C4-2B (cell line): Measurements from ENCODE around the gene LENG1.

Experiments
- ZFX ChIP-seq: fragments of 450-650 bp; IDR thresholded peaks from 2 replicates; pipeline ENCODE4 v1.6.1; 2017
- TF ChIP-seq, protein P1 (sequence below): fragments of 450-650 bp; conservative IDR thresholded peaks from 2 replicates; pipeline ENCODE4 v1.5.1; 2017; ENCODE audit warnings: mild to moderate bottlenecking

DNA sequence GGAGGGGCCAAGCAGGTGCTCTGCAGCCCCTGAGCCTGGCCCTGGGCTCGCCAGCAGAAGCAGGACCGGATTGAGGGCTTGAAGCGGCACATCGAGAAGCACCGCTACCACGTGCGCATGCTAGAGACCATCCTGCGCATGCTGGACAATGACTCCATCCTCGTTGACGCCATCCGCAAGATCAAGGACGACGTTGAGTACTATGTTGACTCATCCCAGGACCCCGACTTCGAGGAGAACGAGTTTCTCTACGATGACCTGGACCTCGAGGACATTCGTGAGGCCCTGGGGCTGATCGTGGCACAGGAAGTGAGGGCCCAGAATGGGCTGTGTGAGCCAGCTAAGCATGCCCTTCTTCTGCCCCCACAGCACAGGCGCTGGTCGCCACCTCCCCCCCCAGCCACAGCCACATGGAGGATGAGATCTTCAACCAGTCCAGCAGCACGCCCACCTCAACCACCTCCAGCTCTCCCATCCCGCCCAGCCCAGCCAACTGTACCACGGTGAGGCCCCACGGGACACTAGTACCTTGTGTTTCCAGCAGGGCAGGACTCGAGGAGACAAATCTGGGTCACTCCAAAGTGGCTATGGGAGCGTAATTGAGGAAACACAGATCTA, 13.9 kb downstream of the LENG1 start:
- TF ChIP-seq, protein P1, sequence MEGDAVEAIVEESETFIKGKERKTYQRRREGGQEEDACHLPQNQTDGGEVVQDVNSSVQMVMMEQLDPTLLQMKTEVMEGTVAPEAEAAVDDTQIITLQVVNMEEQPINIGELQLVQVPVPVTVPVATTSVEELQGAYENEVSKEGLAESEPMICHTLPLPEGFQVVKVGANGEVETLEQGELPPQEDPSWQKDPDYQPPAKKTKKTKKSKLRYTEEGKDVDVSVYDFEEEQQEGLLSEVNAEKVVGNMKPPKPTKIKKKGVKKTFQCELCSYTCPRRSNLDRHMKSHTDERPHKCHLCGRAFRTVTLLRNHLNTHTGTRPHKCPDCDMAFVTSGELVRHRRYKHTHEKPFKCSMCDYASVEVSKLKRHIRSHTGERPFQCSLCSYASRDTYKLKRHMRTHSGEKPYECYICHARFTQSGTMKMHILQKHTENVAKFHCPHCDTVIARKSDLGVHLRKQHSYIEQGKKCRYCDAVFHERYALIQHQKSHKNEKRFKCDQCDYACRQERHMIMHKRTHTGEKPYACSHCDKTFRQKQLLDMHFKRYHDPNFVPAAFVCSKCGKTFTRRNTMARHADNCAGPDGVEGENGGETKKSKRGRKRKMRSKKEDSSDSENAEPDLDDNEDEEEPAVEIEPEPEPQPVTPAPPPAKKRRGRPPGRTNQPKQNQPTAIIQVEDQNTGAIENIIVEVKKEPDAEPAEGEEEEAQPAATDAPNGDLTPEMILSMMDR, result no peak
- no peak for TF ChIP-seq ZFX
